GM12865 (cell line): Measurements from ENCODE around the gene GPER1.

Experiments used
- DNase-seq: peaks from one replicate; pipeline ENCODE4 v3.0.0; 2010; ENCODE audit warnings: low read depth
- H3K4me3 ChIP-seq: 2 replicates; pipeline ENCODE4 v1.5.1; 2011; ENCODE audit warnings: mild to moderate bottlenecking, low read depth, low read length, control low read depth
- TF ChIP-seq, protein P1 (sequence below): IDR thresholded peaks from 2 replicates; pipeline ENCODE4 v1.5.1; 2011; ENCODE audit warnings: low read length, control low read depth, low read depth, inconsistent platforms; ENCODE audit not compliant: insufficient read depth; ENCODE audit errors: missing control alignments

The GPER1 gene

DNA sequence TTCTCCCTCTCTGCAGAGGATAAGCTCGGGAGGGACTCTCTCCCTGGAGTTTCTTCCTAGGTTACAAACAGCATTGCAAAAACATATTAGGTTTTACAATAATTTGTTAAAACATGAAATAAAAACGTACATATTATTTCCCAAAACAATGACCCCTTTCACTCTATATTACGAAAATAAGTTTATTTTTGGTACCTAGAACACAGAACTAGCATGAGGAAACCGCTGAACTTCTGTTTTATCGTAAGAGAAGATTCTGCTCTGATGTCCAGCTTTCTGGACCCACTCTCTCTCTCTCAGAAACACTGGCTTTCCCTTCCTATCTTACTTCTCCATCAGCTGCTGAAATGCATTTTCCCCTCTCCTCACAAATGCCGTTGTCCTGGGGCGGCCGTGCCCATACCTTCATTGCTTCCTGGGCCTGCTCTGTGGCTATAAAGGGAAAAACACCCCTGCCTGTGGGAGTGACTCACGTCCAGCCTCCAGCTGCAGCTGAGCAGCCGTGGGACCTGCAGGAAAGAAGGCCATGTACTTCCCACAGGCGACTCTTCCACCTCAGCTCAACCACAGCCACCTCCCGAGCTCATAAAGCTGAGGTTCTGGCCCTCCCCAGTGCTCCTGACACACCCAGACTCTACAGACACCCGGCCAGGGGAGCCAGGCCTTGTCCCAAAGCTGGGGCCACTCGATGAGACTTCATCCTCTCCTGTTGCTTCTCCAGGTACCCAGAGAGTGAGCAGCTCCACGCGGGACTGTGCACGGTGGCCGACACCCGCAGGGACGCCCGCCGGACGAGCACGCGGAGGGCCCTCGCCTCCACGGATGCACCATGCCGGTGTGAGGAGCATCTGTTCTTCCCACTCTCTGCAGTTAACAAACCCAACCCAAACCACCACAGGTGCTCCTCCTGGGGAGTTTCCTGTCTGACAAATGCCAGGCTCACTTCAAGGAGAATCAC lies 3.1 kb downstream of the GPER1 start:
- DNase-seq, result no peak
- no peak overlapping the region for H3K4me3 ChIP-seq
- TF ChIP-seq, protein P1, sequence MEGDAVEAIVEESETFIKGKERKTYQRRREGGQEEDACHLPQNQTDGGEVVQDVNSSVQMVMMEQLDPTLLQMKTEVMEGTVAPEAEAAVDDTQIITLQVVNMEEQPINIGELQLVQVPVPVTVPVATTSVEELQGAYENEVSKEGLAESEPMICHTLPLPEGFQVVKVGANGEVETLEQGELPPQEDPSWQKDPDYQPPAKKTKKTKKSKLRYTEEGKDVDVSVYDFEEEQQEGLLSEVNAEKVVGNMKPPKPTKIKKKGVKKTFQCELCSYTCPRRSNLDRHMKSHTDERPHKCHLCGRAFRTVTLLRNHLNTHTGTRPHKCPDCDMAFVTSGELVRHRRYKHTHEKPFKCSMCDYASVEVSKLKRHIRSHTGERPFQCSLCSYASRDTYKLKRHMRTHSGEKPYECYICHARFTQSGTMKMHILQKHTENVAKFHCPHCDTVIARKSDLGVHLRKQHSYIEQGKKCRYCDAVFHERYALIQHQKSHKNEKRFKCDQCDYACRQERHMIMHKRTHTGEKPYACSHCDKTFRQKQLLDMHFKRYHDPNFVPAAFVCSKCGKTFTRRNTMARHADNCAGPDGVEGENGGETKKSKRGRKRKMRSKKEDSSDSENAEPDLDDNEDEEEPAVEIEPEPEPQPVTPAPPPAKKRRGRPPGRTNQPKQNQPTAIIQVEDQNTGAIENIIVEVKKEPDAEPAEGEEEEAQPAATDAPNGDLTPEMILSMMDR, result no peak

DNA sequence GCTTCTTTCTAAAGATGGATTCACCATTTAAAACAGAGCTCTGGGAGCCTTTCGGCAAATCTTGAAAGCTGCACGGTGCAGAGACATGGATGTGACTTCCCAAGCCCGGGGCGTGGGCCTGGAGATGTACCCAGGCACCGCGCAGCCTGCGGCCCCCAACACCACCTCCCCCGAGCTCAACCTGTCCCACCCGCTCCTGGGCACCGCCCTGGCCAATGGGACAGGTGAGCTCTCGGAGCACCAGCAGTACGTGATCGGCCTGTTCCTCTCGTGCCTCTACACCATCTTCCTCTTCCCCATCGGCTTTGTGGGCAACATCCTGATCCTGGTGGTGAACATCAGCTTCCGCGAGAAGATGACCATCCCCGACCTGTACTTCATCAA lies 3.7 kb downstream of the GPER1 start:
- no peak for DNase-seq
- TF ChIP-seq, protein P1, result no peak
- H3K4me3 ChIP-seq, result no peak overlapping the region

DNA sequence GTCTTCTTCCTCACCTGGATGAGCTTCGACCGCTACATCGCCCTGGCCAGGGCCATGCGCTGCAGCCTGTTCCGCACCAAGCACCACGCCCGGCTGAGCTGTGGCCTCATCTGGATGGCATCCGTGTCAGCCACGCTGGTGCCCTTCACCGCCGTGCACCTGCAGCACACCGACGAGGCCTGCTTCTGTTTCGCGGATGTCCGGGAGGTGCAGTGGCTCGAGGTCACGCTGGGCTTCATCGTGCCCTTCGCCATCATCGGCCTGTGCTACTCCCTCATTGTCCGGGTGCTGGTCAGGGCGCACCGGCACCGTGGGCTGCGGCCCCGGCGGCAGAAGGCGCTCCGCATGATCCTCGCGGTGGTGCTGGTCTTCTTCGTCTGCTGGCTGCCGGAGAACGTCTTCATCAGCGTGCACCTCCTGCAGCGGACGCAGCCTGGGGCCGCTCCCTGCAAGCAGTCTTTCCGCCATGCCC lies 4.3 kb downstream of the GPER1 start:
- TF ChIP-seq, protein P1, result no peak
- no peak overlapping the region for H3K4me3 ChIP-seq
- no peak for DNase-seq

DNA sequence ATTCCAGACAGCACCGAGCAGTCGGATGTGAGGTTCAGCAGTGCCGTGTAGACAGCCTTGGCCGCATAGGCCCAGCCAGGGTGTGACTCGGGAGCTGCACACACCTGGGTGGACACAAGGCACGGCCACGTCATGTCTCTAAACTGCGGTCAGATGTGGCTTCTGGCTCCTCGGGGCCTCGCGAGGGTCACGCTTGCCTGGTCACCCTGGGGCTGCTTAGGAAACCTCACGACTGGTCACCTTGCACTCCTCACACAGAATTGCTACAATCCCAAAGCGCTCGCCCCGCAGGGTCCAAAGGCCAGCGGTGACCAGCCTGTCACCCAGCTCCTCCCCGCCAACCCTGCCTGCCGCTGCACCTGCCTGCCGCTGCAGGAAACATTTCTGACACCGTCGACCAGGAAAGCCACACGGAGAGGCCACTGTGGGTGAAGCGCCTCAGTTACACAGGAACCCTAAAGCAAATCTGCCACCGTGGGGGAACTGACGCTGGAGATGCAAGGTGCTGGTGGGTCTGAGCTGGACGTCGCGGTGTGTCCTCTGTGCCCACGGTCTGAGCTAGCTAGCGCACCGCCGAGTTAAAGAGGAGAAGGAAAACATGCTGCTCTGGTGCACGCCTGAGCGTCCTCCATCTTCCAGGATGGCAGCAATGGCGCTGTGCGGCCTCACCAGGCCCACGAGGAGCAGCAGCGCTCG lies 5.0 kb downstream of the GPER1 start:
- H3K4me3 ChIP-seq, result no peak overlapping the region
- DNase-seq, result no peak
- TF ChIP-seq, protein P1, result no peak

GRCh38 chr7:1093502-1093843 lies 5.6 kb downstream of the GPER1 start:
- no peak for DNase-seq
- H3K4me3 ChIP-seq, result no peak overlapping the region
- TF ChIP-seq, protein P1, result no peak

DNA sequence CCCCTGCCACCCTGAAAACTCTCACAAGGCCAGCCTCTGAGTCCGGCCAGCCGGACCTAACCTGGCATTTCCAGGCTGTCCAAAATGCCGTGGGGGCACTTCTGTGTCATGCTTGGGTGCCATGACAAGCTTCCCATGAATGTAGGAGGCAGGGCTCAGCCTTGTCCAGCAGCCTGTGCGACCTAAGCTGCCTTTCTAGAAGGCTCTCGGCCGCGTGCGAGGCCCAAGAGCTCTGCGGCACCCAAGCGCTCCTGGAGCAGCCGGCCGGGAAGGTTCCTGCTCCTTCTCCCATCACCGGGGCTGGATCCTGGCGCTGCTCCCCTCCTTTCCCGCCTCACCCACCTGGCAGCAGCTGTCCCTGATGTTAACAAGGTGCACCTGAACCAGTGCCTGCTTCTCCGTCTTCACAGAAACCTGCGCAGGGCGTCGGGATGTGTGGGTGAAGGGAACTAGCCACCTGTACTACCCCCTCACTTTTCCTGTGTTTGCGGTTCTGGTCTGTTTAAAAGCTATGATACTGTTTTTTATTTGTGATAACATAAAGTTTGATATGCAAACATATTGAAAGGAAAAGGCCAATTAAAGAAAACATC lies 6.1 kb downstream of the GPER1 start:
- DNase-seq, result no peak
- H3K4me3 ChIP-seq, result no peak overlapping the region
- TF ChIP-seq, protein P1, result no peak
